Measurements from ENCODE around the gene ARHGAP15. TPM values are rescaled to one million over a fixed set of nuclear protein-coding genes. Genes with fewer than 3 reads are reported as not detected.

ARHGAP15 gene
- total RNA-seq, 1 donor from 2014 or later, result 18.5 TPM

DNA sequence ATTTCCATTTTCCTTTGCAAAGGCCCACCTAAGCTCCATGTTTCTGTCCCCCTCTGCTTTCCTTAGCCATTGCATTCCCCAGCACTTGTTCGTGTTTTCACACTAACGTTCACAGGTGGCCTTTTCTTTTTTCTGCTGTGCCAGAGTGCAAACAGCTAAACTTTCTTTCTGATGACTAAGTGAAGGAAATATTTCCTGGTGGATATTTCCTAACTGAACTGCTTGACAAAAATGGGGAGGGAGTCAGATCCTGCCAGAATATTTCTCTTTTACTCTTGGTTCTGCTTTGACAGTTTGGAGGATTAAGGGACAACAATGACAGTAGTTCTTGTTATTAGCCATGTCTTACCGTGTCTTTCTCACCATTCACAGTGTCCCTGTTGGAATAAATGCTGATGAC, 344.0 kb downstream of the ARHGAP15 start:
- no peak for DNase-seq
- Histone ChIP-seq H3K36me3 (no peaks in the 10 kb centered on the region), H3K4me3 (no peak overlapping the region), H3K27ac (no peak overlapping the region), H3K9me3 (no peaks in the 10 kb centered on the region), H3K27me3 (ENCODE audit: low read depth) (no peaks in the 10 kb centered on the region), H3K4me1 (peaks cover 18% of the 10 kb centered on the region)
- TF ChIP-seq CTCF (IDR thresholded peaks at IDR 0.05), result no peak
- ATAC-seq, result no peak
- intact Hi-C loops (cut with DNase I), result no loop called here

DNA sequence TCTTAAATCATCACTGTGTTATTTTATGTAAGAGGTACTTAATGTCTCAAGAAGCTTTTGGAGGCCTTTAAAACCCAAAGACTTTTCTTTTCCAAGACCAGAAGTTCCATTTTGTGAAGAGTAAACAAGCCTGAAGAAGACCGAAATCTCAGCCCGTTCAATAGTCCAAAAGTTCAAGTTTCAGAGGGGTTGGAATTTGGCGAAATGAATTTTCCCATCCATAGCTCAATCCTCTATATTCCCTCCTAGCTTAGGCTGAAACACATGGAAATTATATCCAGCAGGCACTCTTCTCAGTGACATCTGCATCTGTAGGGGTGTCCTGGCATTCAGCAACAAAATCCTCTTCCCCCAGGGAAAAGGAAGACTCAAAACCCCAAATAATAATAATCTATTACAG, 344.6 kb downstream of the ARHGAP15 start:
- Histone ChIP-seq H3K4me3 (no peak overlapping the region), H3K27me3 (ENCODE audit: low read depth) (no peaks in the 10 kb centered on the region), H3K36me3 (no peaks in the 10 kb centered on the region), H3K9me3 (no peaks in the 10 kb centered on the region), H3K4me1 (peaks cover 18% of the 10 kb centered on the region), H3K27ac (peak overlapping the region; percentile 16)
- TF ChIP-seq CTCF (IDR thresholded peaks at IDR 0.05), result no peak
- intact Hi-C loops (cut with DNase I), result no loop called here
- DNase-seq (no peak), ATAC-seq (no peak)

- DNase-seq, result no peak
- peaks cover 18% of the 10 kb centered on the region for H3K4me1 ChIP-seq
- H3K27me3 ChIP-seq (ENCODE audit: low read depth), result no peaks in the 10 kb centered on the region
- intact Hi-C loops (cut with DNase I), result no loop called here
- no peak for ATAC-seq
- peak overlapping the region; percentile 62 for H3K27ac ChIP-seq
- H3K9me3 ChIP-seq, result no peaks in the 10 kb centered on the region
- TF ChIP-seq CTCF (IDR thresholded peaks at IDR 0.05), result no peak
- no peaks in the 10 kb centered on the region for H3K36me3 ChIP-seq
- no peak overlapping the region for H3K4me3 ChIP-seq
Observed at GRCh38 chr2:143474586-143474985, 345.4 kb downstream of the ARHGAP15 start.

DNA sequence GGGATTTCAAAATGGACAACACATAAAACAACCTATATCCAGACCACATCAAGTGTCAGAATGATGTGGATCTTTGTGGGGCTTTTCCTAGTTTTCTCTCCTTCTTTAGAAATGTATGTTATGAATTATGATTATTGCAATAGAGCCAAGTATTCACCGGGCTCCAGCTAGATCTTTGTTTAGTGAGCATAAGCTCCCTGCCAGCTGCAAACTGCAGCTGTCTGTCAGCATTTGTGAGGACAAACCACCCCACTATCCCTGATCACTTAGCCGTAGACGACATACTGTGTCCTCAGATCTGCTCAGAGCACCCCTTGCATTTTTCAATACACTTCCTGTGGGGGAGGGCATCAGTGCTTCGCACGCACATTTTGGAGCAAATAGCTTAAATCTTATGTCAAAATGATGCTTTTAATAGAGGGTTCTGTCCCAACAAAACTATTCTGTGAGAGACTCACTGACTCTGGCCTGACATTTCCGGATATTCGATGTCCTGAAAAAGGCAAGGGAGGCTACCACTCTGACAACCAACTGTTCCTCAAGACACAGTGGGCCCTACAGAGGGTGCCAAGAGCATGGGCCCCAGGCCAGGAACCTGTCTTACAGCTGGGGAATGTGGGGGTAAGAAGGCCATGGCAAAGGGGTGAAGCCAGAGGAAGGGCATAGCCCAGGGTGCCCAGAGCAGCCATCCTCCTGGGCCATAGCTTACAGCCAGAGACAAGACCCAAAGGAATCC, 346.0 kb downstream of the ARHGAP15 start:
- H3K27ac ChIP-seq, result peak overlapping the region; percentile 62
- intact Hi-C loops (cut with DNase I), result no loop called here
- H3K4me1 ChIP-seq, result peaks cover 18% of the 10 kb centered on the region
- H3K36me3 ChIP-seq, result no peaks in the 10 kb centered on the region
- no peak for TF ChIP-seq CTCF (IDR thresholded peaks at IDR 0.05)
- no peaks in the 10 kb centered on the region for H3K27me3 ChIP-seq (ENCODE audit: low read depth)
- no peaks in the 10 kb centered on the region for H3K9me3 ChIP-seq
- no peak for ATAC-seq
- peak; percentile 39 for DNase-seq
- H3K4me3 ChIP-seq, result no peak overlapping the region

GRCh38 chr2:143476336-143477087, 347.3 kb downstream of the ARHGAP15 start:
- TF ChIP-seq CTCF (IDR thresholded peaks at IDR 0.05), result no peak
- intact Hi-C loops (cut with DNase I), result no loop called here
- DNase-seq (no peak), ATAC-seq (no peak)
- H3K9me3 ChIP-seq, result no peaks in the 10 kb centered on the region
- H3K36me3 ChIP-seq, result no peaks in the 10 kb centered on the region
- peaks cover 18% of the 10 kb centered on the region for H3K4me1 ChIP-seq
- H3K27me3 ChIP-seq (ENCODE audit: low read depth), result no peaks in the 10 kb centered on the region
- H3K27ac ChIP-seq, result no peak overlapping the region
- no peak overlapping the region for H3K4me3 ChIP-seq

Data from lower lobe of right lung (tissue), 2 donors.